HG02571 (cell line): ENCODE data around the gene AMN.
"Not testable (repeated sequence)": the region's sequence is repeated elsewhere in the genome, so short reads cannot be mapped to it uniquely, and the experiment has no call there.

Experiments
- ATAC-seq: cut with Tn5 transposase; IDR thresholded peaks from one replicate; pipeline ENCODE4 v1.9.1; 2021; ENCODE audit warnings: mild to moderate bottlenecking, moderate library complexity; ENCODE audit not compliant: unreplicated experiment

AMN gene

DNA sequence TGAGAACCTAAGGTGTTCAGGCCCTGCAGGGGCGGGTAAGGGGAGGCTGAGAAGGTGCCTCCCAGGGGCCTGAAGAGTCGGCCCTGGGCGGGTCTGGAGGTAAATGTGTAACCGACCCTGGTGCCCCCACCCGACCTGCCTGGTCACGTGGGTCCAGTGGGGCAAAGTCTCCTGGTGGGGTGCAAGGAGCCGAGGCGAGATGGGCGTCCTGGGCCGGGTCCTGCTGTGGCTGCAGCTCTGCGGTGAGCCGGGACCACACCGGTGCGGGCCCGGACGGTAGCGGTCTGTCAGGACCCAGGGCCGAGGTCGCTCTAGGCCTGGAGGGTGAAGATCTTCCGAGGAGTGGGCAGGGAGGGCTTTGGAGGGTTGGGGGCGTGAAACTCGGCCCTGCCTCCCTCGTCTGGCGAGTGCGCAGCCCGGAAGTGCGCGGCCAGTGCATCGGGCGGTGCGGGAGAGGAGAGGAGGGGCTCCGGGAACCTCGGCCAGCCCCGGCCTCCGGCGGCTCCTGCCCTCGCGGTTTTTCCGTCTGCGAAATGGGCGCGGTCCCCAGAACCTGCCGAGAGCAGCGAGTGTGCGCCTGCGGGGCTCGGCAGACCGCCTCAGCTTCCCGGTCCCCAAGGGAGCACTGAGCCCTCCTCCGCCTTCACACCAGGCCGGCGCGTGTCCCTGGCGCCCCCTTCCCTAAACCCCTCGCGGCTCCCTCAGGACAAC lies at the start of gene AMN:
Gene AMN (plus strand): TSS at position 174 of the 711 bp plus-strand sequence. CDS start 26 bp downstream, at position 200.
- ATAC-seq, result no peak

DNA sequence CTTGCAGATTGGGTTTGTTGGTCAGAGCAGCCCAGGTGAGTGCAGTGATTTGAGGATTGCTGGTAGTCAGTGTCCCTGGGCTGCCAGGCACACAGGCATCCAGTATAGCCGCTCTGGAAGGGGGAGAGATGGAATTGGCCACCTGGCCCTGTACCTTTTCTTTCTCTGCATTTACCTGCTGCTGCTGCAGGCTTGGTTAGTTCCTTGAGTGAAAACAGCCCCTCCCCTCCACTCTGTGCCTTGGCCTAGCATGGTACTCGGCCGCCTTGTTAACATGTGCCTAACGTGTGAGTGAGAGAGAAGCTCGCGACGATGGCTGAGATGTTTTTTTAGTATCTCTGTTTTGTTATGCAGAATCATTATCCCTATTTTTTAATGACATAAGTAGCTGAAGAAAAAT lies 49.3 kb upstream of the AMN start:
- no peak for ATAC-seq

DNA sequence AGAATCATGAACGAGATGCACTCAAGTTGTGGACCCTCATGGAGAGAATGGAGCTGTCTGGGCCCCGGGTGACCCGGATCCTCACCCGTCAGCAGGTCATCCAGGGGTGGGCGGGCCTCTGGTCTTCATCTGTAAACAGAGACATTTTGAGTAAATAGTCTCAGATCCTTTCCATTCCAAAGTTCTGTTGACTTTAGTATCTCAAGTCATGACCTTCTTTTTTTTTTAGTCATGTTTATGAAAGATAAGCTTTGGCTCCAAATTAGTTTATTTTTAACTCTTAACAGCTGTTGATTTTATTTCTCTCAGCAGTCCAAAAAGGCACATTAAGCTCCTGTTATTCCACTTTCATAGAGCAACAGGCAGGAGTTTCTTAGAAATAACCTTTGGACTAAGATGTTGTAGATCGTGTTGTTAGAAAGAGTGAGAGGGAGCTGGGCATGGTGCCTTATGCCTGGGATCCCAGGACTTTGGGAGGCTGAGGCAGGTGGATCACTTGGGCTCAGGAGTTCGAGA lies 48.9 kb upstream of the AMN start:
- no peak for ATAC-seq

DNA sequence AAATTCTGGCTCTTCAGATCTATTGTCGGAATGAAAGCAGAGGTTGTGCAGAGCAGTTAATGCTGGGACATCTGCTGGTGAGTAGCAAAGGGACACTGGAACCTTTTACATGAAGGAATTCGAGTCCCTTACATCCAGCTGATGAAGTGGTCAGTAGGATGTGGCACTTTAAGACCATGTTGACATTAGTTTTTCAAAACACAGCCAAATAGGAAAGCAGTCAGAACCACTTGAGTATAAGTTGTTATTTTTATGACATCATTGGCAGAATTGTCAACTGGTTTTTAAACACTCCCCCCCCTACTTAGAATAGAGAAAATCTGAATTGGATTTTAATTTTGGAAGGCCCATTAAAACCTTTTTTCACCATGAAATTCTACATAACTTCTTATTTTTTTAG lies 46.8 kb upstream of the AMN start:
- no peak for ATAC-seq

DNA sequence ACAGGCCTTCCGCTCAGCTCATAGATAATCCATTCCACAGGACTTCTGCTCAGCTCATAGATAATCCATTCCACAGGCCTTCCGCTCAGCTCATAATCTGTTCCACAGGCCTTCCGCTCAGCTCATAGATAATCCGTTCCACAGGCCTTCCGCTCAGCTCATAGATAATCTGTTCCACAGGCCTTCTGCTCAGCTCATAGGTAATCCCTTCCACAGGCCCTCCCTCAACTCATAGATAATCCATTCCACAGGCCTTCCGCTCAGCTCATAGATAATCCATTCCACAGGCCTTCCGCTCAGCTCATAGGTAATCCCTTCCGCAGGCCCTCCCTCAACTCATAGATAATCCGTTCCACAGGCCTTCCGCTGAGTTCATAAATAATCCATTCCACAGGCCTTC lies 45.0 kb upstream of the AMN start:
- ATAC-seq, result not testable (repeated sequence)

DNA sequence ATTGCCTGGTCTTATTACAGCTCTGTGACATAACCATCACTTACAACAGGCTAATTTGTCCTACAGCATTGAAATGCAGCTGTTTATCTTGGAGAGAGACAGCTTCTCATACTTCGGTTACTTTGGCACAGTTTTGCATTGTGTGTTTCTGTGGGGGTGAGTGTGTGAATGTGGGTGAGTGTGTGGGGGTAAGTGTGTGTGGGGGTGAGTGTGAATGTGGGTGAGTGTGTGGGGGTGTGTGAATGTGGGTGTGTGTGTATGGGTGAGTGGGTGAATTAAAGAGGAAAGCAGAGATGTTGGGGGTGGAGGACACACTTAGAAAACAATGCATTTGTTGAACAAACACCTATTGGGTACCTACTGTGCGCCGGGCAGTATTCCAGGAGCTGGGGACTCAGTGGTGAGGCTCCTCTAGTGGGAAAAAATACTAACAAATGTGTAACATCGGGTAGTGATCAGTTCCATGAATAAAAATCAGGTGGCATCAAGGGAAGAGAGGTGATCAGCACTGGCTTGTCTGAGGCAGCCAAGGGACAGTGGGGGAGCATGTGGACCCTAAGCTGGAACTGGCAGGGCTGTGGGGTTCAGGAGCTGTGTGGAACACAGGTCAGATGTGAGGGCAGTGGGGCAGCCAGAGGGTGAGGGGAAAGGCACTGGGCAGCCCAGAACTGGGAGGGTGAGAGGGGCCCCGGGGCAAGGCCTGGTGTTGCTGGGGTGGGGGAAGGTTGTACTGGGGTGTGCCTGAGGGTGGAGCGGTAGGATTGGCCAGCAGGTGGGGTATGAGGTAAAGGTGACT lies 44.1 kb upstream of the AMN start:
- no peak for ATAC-seq

DNA sequence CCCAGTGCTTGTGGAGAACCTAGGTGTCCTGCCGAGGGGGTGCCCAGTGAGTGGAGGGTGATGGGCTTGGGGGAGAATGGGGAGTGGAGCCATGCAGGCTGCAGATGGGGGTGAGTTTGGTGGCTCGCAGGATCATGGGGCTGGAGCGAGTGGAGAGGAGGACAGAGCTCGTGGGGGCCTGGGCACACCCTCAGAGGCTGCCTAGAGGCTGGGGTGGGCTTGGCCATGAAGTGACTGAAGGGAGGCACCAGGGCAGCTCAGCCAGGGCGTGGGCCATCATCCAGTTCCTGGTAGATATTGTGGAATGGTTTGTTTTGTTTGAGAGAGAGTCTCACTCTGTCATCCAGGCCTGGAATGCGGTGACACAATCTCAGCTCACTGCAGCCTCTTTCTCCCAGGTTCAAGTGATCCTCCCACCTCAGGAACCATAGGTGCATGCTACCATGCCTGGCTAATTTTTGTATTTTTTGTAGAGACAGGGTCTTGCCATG lies 43.4 kb upstream of the AMN start:
- ATAC-seq, result no peak

DNA sequence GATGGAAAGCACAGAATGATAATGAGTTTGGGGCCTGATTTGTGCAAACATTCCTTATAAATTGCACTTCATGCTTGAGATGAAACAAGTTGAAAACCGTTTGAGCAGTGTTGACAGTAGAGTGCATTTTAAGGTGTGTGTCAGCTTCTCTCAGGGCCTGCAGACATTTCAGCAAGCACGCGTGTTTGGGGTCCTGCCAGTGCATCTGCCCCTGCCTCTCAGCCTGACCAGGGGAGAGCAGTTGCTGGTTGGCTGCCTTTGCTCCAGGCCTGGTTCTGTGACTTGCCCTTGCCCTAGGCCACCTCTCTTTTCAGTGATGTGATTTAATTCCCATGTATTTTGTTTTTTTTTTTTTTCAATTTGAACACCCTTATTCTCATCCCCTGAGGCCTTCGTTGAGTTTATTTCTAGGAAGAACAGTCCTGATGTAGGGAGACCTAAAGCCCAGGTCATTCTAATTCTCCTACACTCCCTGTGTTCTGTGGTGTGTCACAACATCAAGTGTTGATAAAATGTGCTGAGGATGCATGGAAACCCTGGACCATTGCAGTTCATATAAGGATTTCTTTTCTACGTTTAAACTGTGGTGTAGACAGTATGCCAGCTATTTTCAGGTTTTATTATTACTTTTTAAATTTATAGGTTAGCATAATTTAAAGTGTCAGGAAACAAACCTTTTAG lies 40.1 kb upstream of the AMN start:
- no peak for ATAC-seq

DNA sequence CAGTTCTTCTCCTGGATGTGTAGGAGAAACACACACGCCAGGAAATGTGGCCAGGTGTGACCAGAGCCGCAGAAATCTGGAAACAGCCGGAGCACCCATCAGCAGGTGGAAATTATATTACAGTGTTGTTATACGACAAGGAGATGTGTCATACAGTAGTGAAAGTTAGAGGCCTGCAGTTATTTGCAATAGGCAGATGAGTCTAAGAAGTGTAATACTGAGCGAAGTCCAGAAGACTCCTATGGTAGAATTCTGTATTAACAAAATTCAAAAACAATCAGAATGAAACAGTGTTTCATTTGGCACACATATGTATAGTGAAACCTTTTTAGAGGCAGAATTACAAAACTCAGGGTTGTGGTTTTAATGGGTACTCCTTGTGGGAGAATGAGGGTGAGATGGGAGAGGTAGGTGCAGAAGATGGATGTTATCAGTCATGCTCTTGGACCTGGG lies 39.3 kb upstream of the AMN start:
- no peak for ATAC-seq

DNA sequence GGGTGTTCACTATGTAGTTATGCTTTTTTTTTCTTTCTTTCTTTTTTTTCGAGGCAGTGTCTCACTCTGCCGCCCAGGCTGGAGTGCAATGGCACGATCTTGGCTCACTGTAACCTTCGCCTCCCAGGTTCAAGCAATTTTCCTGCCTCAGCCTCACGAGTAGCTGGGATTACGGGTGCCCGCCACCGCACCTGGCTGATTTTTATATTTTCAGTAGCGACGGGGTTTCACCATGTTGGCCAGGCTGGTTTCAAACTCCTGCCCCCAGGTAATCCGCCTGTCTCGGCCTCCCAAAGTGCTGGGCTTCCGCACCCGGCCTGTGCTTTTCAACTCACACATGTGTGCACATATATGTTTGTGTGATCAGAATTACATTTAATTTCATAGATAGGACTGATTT lies 38.9 kb upstream of the AMN start:
- no peak for ATAC-seq

DNA sequence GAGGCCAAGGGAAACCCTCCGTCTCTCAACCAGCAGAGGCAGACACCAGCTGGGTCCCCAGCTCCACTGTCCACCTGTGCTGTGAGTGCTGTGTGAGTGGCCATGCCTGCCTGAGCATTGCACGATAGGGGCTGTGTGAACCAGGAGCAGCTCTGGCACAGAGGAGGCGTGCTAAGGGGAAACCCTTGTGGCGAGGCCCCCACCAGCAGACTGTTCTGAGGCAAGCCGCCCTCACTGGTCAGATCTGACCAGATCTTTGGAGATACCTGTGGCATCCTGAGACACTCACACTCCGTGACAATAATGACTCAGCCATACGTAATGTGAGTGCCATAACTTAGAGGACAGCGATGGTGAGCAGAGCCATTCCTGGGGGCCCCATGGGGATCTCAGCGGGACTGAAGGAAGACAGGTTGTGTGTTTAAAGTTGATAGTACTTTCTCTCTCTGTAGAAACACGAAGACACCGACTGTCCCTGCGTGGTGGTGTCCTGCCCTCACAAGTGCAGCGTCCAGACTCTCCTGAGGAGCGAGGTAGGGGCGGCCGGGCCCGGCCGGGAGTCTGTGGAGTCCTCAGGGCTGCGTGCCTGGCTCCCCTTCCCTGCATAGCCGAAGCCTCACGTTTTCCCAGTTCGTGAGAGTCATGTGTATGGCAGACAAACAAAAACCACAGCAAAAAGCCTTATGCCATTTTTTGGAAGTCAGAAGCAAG lies 36.6 kb upstream of the AMN start:
- no peak for ATAC-seq

DNA sequence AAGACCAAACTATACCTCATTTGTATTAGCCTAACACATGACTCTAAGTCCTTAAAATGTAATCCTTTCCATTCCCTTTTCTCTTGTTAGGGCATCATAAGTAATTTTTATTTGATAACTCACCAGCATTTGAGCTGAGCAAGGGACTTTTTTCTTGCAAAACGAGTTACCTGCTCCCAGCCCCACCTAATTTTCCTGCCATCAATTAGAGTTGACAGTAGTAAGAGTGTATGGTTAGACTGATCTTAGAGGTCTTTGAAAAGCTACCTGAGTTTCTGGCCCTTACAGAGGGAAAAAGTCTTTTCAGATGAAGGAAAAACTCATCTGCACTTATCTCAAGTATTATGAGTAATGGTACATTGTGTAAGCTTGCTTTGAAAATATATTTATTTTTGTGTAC lies 33.7 kb upstream of the AMN start:
- no peak for ATAC-seq

DNA sequence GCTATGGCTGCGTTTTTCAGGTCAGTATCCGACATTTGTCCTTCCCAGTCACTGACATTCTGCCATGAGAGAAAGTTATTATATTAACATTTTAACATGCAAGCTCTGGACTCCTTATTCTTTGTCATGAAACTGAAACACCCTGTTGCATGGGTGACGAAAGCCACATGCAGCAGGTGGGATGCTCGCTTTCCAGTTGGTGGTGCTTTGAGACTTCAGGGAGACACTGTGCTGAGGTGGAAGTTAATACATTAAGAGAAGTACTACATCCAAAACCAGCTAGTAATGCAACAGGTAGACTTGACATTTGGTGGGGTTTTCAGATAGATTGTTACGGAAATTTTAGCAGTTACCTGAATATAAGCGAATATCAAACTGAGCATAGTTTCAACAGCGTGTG lies 32.8 kb upstream of the AMN start:
- no peak for ATAC-seq

DNA sequence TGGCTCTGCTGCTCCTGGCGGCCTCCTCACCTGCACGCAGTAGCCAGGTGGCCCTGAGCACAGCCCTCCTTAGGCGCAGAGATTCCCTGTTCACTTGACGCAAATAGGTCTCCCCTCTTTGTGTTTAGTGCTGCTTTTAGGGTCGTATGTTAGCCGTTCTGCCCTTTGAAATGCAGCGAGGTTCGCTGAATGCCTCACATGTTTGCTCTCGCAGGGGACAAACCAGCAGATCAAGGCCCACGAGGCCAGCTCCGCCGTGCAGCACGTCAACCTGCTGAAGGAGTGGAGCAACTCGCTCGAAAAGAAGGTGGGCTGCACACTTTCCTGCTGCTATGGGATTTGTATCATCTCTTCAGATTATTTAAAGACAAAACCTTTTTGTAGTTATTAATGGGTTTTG lies 31.4 kb upstream of the AMN start:
- no peak for ATAC-seq

DNA sequence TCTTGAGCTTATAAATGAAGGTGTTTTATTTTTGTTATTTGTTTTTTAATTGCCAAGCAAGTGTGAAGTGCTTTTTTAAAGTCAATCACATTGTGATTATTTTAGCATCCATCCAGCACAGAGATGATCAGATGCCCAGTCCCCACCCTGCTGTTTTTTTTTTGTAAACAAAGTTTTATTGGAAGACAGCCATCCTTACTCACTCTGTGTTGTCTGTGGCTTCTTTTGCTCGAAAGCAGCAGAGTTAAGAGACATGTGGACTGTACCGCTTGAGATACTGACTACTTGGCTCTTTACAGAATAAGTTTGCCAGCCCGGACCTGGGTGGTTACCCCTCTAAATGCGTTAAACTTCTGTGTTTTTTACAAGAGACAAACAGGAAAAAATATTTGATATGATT lies 30.9 kb upstream of the AMN start:
- ATAC-seq, result no peak

DNA sequence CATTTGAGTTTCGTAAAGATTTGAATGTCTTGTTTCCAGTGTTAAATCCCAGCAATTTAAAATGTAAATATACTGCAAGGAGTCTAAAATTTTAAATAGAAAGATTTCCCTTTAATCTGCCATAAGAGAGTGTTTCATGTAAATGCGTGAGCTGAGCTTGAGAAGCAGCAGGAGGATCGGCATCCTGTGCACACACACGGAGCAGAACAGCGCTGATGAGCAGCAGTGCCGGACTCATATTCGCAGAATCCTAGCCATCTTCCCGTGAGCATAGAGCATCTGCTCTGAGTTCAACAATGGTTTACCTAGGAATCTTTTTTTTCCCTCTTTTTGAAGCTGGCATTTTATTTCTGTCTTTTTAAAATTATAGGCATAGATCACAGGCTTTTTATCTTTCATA lies 29.8 kb upstream of the AMN start:
- no peak for ATAC-seq

DNA sequence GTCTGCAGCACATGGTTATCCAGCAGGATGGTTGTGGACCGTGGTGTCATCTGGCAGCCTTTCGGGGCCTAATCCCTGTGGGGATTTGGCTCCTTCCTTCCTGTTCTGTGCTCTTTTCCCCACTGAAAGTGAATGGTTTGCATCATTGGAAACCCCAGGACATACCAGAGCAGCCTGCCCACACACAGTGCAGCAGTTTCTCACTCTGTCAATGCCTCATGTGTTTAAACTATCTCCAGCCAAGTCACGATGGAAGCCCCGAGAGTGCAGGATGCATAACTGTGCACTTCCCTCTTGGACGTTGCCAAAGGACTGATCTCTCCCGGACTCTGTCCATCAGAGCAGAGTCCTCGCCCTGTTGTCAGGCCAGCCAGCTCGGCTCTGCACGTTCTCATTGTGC lies 29.0 kb upstream of the AMN start:
- ATAC-seq, result no peak

DNA sequence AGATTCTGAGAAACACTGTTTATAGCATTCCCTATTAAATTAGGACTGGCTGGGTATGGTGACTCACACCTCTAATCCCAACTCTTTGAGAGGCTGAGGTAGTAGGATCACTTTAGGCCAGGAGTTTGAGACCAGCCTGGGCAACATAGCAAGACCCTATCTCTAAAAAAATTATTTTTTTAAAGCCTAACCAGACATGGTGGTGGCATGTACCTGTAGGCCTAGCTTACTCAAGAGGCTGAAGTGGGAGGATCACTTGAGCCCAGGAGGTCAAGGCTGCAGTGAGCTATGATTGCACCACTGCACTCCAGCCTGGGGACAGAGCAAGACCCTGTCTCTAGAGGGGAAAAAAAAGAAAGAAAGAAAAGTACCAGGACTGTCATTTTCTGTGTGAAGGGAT lies 25.7 kb upstream of the AMN start:
- not testable (repeated sequence) for ATAC-seq

DNA sequence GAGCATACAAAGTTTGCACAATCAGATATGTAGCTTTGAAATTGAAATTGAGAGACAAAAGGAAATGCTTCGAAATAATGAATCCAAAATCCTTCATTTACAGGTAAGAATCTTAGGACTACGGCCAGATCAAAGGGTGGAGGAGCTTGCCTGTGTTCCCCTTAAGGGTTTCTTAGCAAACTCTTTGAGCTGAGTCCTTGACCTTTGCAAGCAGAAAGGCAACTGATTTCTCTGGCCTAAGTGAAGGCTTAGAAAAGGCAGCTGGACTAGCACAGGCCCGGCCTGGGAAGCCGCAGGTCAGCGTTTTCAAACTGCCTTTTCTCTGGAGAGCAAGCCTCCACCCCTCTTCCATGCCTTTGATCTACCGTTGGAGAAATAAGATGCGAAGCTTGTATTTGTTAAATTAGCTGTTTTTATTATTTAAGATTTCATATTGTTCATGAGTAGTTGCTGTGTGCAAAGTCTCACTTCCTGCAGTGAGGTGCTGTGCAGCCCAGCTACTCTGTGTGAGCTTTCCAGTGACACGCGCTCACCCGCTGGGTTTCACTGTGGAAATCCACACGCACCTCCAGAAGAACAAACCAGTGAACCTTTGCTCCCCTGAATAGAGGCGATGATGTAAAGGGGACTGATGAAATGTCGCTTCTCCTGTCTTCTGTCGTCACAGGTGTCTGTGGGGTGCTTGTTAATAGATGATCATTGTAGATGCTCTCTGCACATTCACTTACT lies 25.0 kb upstream of the AMN start:
- no peak for ATAC-seq

DNA sequence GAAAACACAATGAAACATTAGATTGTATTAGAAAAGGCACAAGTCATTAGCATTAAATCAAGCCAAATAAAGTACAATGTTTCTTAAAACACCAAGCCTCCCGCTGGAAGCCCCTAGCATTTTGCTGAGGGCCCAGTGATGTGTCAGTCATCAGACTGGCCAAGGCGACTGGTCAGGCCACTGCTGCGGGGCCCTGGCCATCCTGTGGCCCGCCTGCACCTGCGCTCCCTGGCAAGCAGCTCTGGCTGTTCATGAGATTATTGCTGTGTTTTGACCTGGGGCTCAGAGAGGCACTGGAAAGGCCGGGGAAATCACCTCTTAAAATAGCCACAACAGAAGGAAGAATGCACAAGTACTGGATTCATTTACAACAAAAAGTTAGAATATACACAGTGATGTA lies 24.2 kb upstream of the AMN start:
- ATAC-seq, result no peak
